ENCODE results near the gene USP3. TPM values are rescaled to one million over a fixed set of nuclear protein-coding genes. Genes with fewer than 3 reads are reported as not detected.

USP3 gene
- total and polyA plus RNA-seq, 9 of the 15 experiments (the other 6 are each of a cell fraction or from before 2014, with no cell fraction given): 17.3 to 54.3 (median 34.8) TPM

DNA sequence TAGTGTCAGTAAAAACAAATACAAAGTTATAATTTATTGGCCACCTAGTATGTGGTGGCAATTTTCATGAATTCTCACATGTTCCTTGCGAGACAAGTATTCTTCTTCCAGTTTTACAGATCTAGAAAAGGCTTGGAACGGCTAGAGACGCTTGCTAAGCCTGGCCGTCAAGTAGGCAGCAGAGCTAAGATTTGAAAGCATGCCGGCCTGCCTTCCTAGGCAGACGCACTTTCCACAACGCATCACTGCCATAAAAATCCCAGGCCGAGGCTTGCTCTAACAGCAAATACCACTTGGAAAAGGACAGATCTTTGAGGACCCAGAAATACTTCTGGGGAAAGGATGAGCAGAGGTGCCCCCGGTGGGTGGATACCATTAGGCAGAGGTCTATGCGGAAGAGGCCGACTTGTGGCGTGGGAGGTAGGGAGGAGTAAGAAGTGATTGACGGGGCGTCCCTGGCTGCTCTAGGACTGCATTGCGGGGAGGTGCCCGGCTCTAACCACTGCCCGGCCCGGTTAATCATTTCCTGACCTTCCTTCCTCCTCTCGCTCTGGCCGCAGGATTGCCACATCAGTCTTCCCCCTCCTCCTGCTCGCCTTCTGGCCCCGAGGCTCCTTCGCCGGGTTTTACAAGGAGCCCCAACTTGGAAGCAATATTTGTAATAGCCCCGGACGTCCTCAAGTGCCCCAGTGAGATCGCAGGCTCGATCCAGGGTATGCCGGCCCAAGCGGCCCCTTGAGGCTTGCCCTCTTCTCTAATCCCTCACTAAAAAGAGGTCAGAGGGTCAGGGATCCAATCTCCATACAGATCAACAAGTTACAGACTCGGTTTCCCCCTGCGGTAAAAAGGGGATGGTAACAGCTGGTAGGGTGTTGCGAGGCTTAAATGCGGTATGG is 1.3 kb upstream of the USP3 start (continued):
- TF ChIP-seq, protein P1, sequence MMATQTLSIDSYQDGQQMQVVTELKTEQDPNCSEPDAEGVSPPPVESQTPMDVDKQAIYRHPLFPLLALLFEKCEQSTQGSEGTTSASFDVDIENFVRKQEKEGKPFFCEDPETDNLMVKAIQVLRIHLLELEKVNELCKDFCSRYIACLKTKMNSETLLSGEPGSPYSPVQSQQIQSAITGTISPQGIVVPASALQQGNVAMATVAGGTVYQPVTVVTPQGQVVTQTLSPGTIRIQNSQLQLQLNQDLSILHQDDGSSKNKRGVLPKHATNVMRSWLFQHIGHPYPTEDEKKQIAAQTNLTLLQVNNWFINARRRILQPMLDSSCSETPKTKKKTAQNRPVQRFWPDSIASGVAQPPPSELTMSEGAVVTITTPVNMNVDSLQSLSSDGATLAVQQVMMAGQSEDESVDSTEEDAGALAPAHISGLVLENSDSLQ (IDR thresholded peaks at IDR 0.05): peak; percentile 98
- TF ChIP-seq, protein P2, sequence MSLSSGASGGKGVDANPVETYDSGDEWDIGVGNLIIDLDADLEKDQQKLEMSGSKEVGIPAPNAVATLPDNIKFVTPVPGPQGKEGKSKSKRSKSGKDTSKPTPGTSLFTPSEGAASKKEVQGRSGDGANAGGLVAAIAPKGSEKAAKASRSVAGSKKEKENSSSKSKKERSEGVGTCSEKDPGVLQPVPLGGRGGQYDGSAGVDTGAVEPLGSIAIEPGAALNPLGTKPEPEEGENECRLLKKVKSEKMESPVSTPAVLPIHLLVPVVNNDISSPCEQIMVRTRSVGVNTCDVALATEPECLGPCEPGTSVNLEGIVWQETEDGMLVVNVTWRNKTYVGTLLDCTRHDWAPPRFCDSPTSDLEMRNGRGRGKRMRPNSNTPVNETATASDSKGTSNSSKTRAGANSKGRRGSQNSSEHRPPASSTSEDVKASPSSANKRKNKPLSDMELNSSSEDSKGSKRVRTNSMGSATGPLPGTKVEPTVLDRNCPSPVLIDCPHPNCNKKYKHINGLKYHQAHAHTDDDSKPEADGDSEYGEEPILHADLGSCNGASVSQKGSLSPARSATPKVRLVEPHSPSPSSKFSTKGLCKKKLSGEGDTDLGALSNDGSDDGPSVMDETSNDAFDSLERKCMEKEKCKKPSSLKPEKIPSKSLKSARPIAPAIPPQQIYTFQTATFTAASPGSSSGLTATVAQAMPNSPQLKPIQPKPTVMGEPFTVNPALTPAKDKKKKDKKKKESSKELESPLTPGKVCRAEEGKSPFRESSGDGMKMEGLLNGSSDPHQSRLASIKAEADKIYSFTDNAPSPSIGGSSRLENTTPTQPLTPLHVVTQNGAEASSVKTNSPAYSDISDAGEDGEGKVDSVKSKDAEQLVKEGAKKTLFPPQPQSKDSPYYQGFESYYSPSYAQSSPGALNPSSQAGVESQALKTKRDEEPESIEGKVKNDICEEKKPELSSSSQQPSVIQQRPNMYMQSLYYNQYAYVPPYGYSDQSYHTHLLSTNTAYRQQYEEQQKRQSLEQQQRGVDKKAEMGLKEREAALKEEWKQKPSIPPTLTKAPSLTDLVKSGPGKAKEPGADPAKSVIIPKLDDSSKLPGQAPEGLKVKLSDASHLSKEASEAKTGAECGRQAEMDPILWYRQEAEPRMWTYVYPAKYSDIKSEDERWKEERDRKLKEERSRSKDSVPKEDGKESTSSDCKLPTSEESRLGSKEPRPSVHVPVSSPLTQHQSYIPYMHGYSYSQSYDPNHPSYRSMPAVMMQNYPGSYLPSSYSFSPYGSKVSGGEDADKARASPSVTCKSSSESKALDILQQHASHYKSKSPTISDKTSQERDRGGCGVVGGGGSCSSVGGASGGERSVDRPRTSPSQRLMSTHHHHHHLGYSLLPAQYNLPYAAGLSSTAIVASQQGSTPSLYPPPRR (CRISPR knock-in tag; IDR thresholded peaks at IDR 0.05; ENCODE audit: borderline replicate concordance): no peak
- TF ChIP-seq CHCHD3 (CRISPR knock-in tag; IDR thresholded peaks at IDR 0.05) (no peak), MYBL2 (IDR thresholded peaks at IDR 0.05; ENCODE audit: low read depth) (no peak), MYBL2 (CRISPR knock-in tag; IDR thresholded peaks at IDR 0.05; ENCODE audit: borderline replicate concordance) (no peak), DNMT1 (IDR thresholded peaks at IDR 0.05) (no peak), PTTG1 (tag; IDR thresholded peaks at IDR 0.05; ENCODE audit: low read depth) (no peak), LEF1 (IDR thresholded peaks at IDR 0.05) (no peak), ZNF431 (CRISPR knock-in tag; IDR thresholded peaks at IDR 0.05) (no peak), ZNF23 (CRISPR knock-in tag; IDR thresholded peaks at IDR 0.05) (no peak), ZNF644 (tag; IDR thresholded peaks at IDR 0.05; ENCODE audit: low read depth) (peak; percentile 52; the same call in 1 of the 2 replicates), CREM (IDR thresholded peaks at IDR 0.05; ENCODE audit: low read depth) (peak; percentile 41; the same call in 1 of the 2 replicates), EWSR1 (IDR thresholded peaks at IDR 0.05; ENCODE audit: borderline replicate concordance, low read depth, partially characterized antibody) (no peak)
- TF ChIP-seq, protein P3, sequence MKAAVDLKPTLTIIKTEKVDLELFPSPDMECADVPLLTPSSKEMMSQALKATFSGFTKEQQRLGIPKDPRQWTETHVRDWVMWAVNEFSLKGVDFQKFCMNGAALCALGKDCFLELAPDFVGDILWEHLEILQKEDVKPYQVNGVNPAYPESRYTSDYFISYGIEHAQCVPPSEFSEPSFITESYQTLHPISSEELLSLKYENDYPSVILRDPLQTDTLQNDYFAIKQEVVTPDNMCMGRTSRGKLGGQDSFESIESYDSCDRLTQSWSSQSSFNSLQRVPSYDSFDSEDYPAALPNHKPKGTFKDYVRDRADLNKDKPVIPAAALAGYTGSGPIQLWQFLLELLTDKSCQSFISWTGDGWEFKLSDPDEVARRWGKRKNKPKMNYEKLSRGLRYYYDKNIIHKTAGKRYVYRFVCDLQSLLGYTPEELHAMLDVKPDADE (conservative IDR thresholded peaks at IDR 0.05; ENCODE audit: control insufficient read depth, low read depth, low read length): 0 out of 2 replicates have a peak, but pooled peaks have one; percentile 44
- TF ChIP-seq, protein P4, sequence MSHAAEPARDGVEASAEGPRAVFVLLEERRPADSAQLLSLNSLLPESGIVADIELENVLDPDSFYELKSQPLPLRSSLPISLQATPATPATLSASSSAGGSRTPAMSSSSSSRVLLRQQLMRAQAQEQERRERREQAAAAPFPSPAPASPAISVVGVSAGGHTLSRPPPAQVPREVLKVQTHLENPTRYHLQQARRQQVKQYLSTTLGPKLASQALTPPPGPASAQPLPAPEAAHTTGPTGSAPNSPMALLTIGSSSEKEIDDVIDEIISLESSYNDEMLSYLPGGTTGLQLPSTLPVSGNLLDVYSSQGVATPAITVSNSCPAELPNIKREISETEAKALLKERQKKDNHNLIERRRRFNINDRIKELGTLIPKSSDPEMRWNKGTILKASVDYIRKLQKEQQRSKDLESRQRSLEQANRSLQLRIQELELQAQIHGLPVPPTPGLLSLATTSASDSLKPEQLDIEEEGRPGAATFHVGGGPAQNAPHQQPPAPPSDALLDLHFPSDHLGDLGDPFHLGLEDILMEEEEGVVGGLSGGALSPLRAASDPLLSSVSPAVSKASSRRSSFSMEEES (CRISPR knock-in tag; IDR thresholded peaks at IDR 0.05): no peak
- TF ChIP-seq, protein P5, sequence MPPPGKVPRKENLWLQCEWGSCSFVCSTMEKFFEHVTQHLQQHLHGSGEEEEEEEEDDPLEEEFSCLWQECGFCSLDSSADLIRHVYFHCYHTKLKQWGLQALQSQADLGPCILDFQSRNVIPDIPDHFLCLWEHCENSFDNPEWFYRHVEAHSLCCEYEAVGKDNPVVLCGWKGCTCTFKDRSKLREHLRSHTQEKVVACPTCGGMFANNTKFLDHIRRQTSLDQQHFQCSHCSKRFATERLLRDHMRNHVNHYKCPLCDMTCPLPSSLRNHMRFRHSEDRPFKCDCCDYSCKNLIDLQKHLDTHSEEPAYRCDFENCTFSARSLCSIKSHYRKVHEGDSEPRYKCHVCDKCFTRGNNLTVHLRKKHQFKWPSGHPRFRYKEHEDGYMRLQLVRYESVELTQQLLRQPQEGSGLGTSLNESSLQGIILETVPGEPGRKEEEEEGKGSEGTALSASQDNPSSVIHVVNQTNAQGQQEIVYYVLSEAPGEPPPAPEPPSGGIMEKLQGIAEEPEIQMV (tag; conservative IDR thresholded peaks at IDR 0.05; ENCODE audit: low read depth): no peak

Measured in K562 (cell line).